Measurements from ENCODE around the gene ARID4B.

ARID4B gene

DNA sequence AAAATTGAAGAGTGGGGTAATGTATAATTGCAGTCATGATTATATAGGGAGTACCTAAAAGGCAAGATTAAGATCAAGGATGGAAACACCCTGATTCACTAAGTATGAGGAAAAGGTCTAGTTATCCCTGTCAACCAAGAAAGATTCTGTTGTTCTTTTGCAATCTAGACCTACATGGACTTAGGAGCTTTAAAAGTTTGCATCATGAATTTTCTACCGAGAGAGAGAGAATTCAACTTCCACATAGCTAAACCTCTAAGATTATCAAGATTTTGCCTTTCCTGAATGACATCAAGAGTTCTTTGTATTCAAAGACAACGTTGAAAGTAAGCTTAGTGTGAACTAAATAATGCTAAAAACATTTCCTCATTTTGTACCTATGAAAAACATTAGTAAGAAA lies 88.1 kb downstream of the ARID4B start:
- Histone ChIP-seq H3K27ac (ENCODE audit: low read depth, low read length) (no peak overlapping the region), H3K79me1 (ENCODE audit: low read length) (no peaks in the 10 kb centered on the region), H4K8ac (ENCODE audit: low read depth, low read length) (no peak overlapping the region), H3K18ac (ENCODE audit: low read length) (no peak overlapping the region), H3K4me2 (ENCODE audit: low read length) (no peak overlapping the region), H4K12ac (ENCODE audit: low read depth, low read length) (no peak overlapping the region), H3K14ac (ENCODE audit: low read length) (no peak overlapping the region), H3K27me3 (ENCODE audit: insufficient read depth, low read length) (no peaks in the 10 kb centered on the region), H2BK5ac (ENCODE audit: low read depth, low read length, poor library complexity) (no peak overlapping the region), H2AFZ (ENCODE audit: insufficient read depth, low read length, poor library complexity) (no peak overlapping the region), H3K79me2 (ENCODE audit: control insufficient read depth, insufficient read depth, low read length, poor library complexity) (no peaks in the 10 kb centered on the region), H2BK120ac (ENCODE audit: insufficient read depth, low read length, poor library complexity) (no peak overlapping the region), H3K4ac (ENCODE audit: low read depth, low read length) (no peak overlapping the region), H2AK5ac (ENCODE audit: low read length) (no peak overlapping the region), H3K4me1 (ENCODE audit: control insufficient read depth in 1 of 2, insufficient read depth in 2 of 2, low read length in 2 of 2) (no peaks in the 10 kb centered on the region), H4K91ac (ENCODE audit: low read depth, low read length) (no peak overlapping the region), H3K36me3 (ENCODE audit: control insufficient read depth in 1 of 2, insufficient read depth in 2 of 2, low read length in 2 of 2) (peaks cover 10 to 17% of the 10 kb centered on the region in 2 experiments), H3K4me3 (ENCODE audit: low read depth, low read length) (no peak overlapping the region), H3K9me3 (ENCODE audit: insufficient read depth, low read depth, low read length) (no peaks in the 10 kb centered on the region), H3K23ac (ENCODE audit: low read length) (no peak overlapping the region), H3K9ac (ENCODE audit: low read length) (no peak overlapping the region), H2BK12ac (ENCODE audit: low read length) (no peak overlapping the region)
- peak in 1 of 2 donors; percentile 76 for DNase-seq
- WGBS (ENCODE audit: extremely low coverage, insufficient coverage, insufficient read length), result no CpG with 5 or more reads among the region's 2 CpGs

- Histone ChIP-seq H2AFZ (ENCODE audit: insufficient read depth, low read length, poor library complexity) (no peak overlapping the region), H3K27me3 (ENCODE audit: insufficient read depth, low read length) (no peaks in the 10 kb centered on the region), H3K14ac (ENCODE audit: low read length) (no peak overlapping the region), H3K18ac (ENCODE audit: low read length) (no peak overlapping the region), H3K27ac (ENCODE audit: low read depth, low read length) (no peak overlapping the region), H3K36me3 (ENCODE audit: control insufficient read depth in 1 of 2, insufficient read depth in 2 of 2, low read length in 2 of 2) (peaks cover 9 to 19% of the 10 kb centered on the region in 2 experiments), H4K91ac (ENCODE audit: low read depth, low read length) (no peak overlapping the region), H2BK12ac (ENCODE audit: low read length) (no peak overlapping the region), H2AK5ac (ENCODE audit: low read length) (no peak overlapping the region), H2BK120ac (ENCODE audit: insufficient read depth, low read length, poor library complexity) (peak overlapping the region; percentile 13), H3K79me1 (ENCODE audit: low read length) (no peaks in the 10 kb centered on the region), H4K8ac (ENCODE audit: low read depth, low read length) (no peak overlapping the region), H3K4me3 (ENCODE audit: low read depth, low read length) (no peak overlapping the region), H3K9ac (ENCODE audit: low read length) (no peak overlapping the region), H3K4me1 (ENCODE audit: control insufficient read depth in 1 of 2, insufficient read depth in 2 of 2, low read length in 2 of 2) (no peaks in the 10 kb centered on the region), H4K12ac (ENCODE audit: low read depth, low read length) (peak overlapping the region; percentile 30), H3K23ac (ENCODE audit: low read length) (no peak overlapping the region), H2BK5ac (ENCODE audit: low read depth, low read length, poor library complexity) (no peak overlapping the region), H3K79me2 (ENCODE audit: control insufficient read depth, insufficient read depth, low read length, poor library complexity) (no peaks in the 10 kb centered on the region), H3K4me2 (ENCODE audit: low read length) (no peak overlapping the region), H3K9me3 (ENCODE audit: insufficient read depth, low read depth, low read length) (no peaks in the 10 kb centered on the region), H3K4ac (ENCODE audit: low read depth, low read length) (no peak overlapping the region)
- no CpG with 5 or more reads among the region's 4 CpGs for WGBS (ENCODE audit: extremely low coverage, insufficient coverage, insufficient read length)
- DNase-seq, result no peak
Measured at GRCh38 chr1:235238558-235238957, 89.4 kb downstream of the ARID4B start.

DNA sequence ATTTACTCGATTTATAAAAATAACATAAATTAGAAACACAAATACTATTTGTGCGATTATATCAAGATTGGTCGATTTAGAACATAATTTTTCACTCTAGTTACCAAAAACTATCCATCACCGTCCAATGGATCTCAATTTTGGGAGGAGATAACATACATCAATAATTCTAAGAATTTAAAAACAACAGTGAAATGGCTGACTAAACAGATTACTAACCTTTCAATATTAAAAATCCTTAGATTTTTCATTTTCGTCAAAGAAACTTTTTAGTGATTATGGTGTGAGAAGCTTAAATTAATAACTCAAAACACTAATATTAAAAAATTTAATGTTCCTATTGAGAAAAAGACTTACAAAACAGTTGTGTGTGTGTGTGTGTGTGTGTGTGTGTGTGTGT lies 91.9 kb downstream of the ARID4B start:
- Histone ChIP-seq H3K4me3 (ENCODE audit: low read depth, low read length) (no peak overlapping the region), H2BK12ac (ENCODE audit: low read length) (no peak overlapping the region), H3K27me3 (ENCODE audit: insufficient read depth, low read length) (no peaks in the 10 kb centered on the region), H4K91ac (ENCODE audit: low read depth, low read length) (no peak overlapping the region), H3K36me3 (ENCODE audit: control insufficient read depth in 1 of 2, insufficient read depth in 2 of 2, low read length in 2 of 2) (peaks cover 18 to 21% of the 10 kb centered on the region in 2 experiments), H4K8ac (ENCODE audit: low read depth, low read length) (no peak overlapping the region), H3K4ac (ENCODE audit: low read depth, low read length) (no peak overlapping the region), H3K14ac (ENCODE audit: low read length) (no peak overlapping the region), H3K4me1 (ENCODE audit: control insufficient read depth in 1 of 2, insufficient read depth in 2 of 2, low read length in 2 of 2) (no peaks in the 10 kb centered on the region), H3K4me2 (ENCODE audit: low read length) (no peak overlapping the region), H2AK5ac (ENCODE audit: low read length) (no peak overlapping the region), H2BK120ac (ENCODE audit: insufficient read depth, low read length, poor library complexity) (no peak overlapping the region), H3K18ac (ENCODE audit: low read length) (no peak overlapping the region), H3K9me3 (ENCODE audit: insufficient read depth, low read depth, low read length) (no peaks in the 10 kb centered on the region), H3K79me2 (ENCODE audit: control insufficient read depth, insufficient read depth, low read length, poor library complexity) (no peaks in the 10 kb centered on the region), H3K23ac (ENCODE audit: low read length) (no peak overlapping the region), H4K12ac (ENCODE audit: low read depth, low read length) (no peak overlapping the region), H2AFZ (ENCODE audit: insufficient read depth, low read length, poor library complexity) (no peak overlapping the region), H2BK5ac (ENCODE audit: low read depth, low read length, poor library complexity) (no peak overlapping the region), H3K27ac (ENCODE audit: low read depth, low read length) (no peak overlapping the region), H3K9ac (ENCODE audit: low read length) (no peak overlapping the region), H3K79me1 (ENCODE audit: low read length) (no peaks in the 10 kb centered on the region)
- DNase-seq, result no peak
- WGBS (ENCODE audit: extremely low coverage, insufficient coverage, insufficient read length), result no CpG with 5 or more reads among the region's 5 CpGs

DNA sequence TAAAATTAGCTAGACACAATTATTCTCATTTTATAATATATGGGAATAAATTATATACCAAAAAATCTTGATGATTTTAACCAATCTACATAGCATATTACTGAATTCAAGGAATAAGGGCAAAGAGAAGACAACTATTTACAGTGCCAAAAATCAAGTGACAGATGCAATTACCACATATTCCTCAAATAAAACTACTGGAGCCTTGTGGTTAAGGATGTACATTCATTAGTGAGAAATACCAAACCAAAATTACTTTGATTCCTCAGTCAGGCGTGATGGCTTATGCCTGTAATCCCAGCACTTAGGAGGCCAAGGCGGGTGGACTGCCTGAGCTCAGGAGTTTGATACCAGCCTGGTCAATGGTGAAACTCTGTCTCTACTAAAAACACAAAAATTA lies 98.1 kb downstream of the ARID4B start:
- H3K4me2 ChIP-seq (ENCODE audit: low read length), result no peak overlapping the region
- no peak overlapping the region for H2AK5ac ChIP-seq (ENCODE audit: low read length)
- H2AFZ ChIP-seq (ENCODE audit: insufficient read depth, low read length, poor library complexity), result no peak overlapping the region
- no CpG with 5 or more reads among the region's 2 CpGs for WGBS (ENCODE audit: extremely low coverage, insufficient coverage, insufficient read length)
- H3K79me1 ChIP-seq (ENCODE audit: low read length), result no peaks in the 10 kb centered on the region
- no peak overlapping the region for H3K14ac ChIP-seq (ENCODE audit: low read length)
- no peak overlapping the region for H3K18ac ChIP-seq (ENCODE audit: low read length)
- no peak overlapping the region for H3K9ac ChIP-seq (ENCODE audit: low read length)
- H3K4ac ChIP-seq (ENCODE audit: low read depth, low read length), result no peak overlapping the region
- no peak for DNase-seq
- H3K36me3 ChIP-seq (ENCODE audit: control insufficient read depth in 1 of 2, insufficient read depth in 2 of 2, low read length in 2 of 2), result peaks cover 27 to 28% of the 10 kb centered on the region in 2 experiments
- no peak overlapping the region for H3K27ac ChIP-seq (ENCODE audit: low read depth, low read length)
- H3K4me3 ChIP-seq (ENCODE audit: low read depth, low read length), result no peak overlapping the region
- no peak overlapping the region for H2BK5ac ChIP-seq (ENCODE audit: low read depth, low read length, poor library complexity)
- H3K79me2 ChIP-seq (ENCODE audit: control insufficient read depth, insufficient read depth, low read length, poor library complexity), result no peaks in the 10 kb centered on the region
- no peaks in the 10 kb centered on the region for H3K9me3 ChIP-seq (ENCODE audit: insufficient read depth, low read depth, low read length)
- no peak overlapping the region for H2BK120ac ChIP-seq (ENCODE audit: insufficient read depth, low read length, poor library complexity)
- H4K8ac ChIP-seq (ENCODE audit: low read depth, low read length), result no peak overlapping the region
- H3K23ac ChIP-seq (ENCODE audit: low read length), result no peak overlapping the region
- H4K12ac ChIP-seq (ENCODE audit: low read depth, low read length), result no peak overlapping the region
- H3K4me1 ChIP-seq (ENCODE audit: control insufficient read depth in 1 of 2, insufficient read depth in 2 of 2, low read length in 2 of 2), result no peaks in the 10 kb centered on the region
- no peak overlapping the region for H4K91ac ChIP-seq (ENCODE audit: low read depth, low read length)
- no peak overlapping the region for H2BK12ac ChIP-seq (ENCODE audit: low read length)
- no peaks in the 10 kb centered on the region for H3K27me3 ChIP-seq (ENCODE audit: insufficient read depth, low read length)

Measured in trophoblast cell (in vitro differentiated cells and primary cell).